Aorta (tissue), 5 donors: ENCODE data around the gene AXL. TPM values are rescaled to one million over a fixed set of nuclear protein-coding genes. Genes with fewer than 3 reads are reported as not detected.
"Not testable (repeated sequence)": the region's sequence is repeated elsewhere in the genome, so short reads cannot be mapped to it uniquely, and the experiment has no call there.

Source experiments
- ATAC-seq: fragments of 200-7000 bp; cut with Tn5 transposase; one replicate; pipeline ENCODE4 v1.9.1; 2022; ENCODE audit warnings: moderate library complexity; ENCODE audit not compliant: low FRiP score
- DNase-seq, 2 donors: peaks; one replicate each; pipeline ENCODE4 v3.0.0-alpha.2; 2020
- H3K27ac ChIP-seq, 2 donors: one replicate each; pipeline ENCODE4 v1.5.1; 2013; ENCODE audit warnings: low read length in 2 of 2, mild to moderate bottlenecking in 2 of 2, moderate library complexity in 2 of 2, control low read depth in 1 of 2, inconsistent platforms in 1 of 2, low read depth in 1 of 2
- H3K27me3 ChIP-seq, 2 donors: one replicate each; pipeline ENCODE4 v1.6.1; 2013; ENCODE audit warnings: control low read depth in 1 of 2, low read length in 1 of 2, mild to moderate bottlenecking in 1 of 2, moderate library complexity in 1 of 2; ENCODE audit not compliant: insufficient read depth in 2 of 2, control insufficient read depth in 1 of 2
- H3K36me3 ChIP-seq, 2 donors: one replicate each; pipeline ENCODE4 v1.6.1; 2013; ENCODE audit warnings: control low read depth in 1 of 2, low read length in 1 of 2, mild to moderate bottlenecking in 1 of 2; ENCODE audit not compliant: insufficient read depth in 2 of 2, control insufficient read depth in 1 of 2
- H3K4me1 ChIP-seq, 2 donors: one replicate each; pipeline ENCODE4 v1.6.1; 2013; ENCODE audit warnings: low read length in 2 of 2, control low read depth in 1 of 2, mild to moderate bottlenecking in 1 of 2, moderate library complexity in 1 of 2; ENCODE audit not compliant: insufficient read depth in 2 of 2, control insufficient read depth in 1 of 2
- H3K4me3 ChIP-seq, 2 donors: one replicate each; pipeline ENCODE4 v1.5.1; 2013; ENCODE audit warnings: low read length in 2 of 2, control low read depth in 1 of 2, mild to moderate bottlenecking in 1 of 2
- H3K9me3 ChIP-seq: one replicate; pipeline ENCODE4 v1.6.1; 2013; ENCODE audit warnings: mild to moderate bottlenecking, low read length; ENCODE audit not compliant: control insufficient read depth
- WGBS, 2 donors: extraction: QIAGEN DNeasy Blood & Tissue Kit; methylation state at CpG; one replicate each; pipeline ENCODE4 v1.1.7; 2013; 5-methylcytosine and 5-hydroxymethylcytosine counted together
- intact Hi-C, 2 donors: fragments of 100-400 bp; cut with DNase I; formaldehyde crosslinking; loops; one replicate each; pipeline versions ENCODE4 v1.14.2 to v1.15.0; 2022
- polyA plus RNA-seq, 2 donors: library from polyadenylated mRNA; stranded (reverse); fragments of 200-250 nt; gene quantifications; one replicate each; pipeline ENCODE4 v1.2.3, GENCODE V29; 2013
- total RNA-seq, 2 donors: library from RNA; stranded (reverse); fragmentation: NEBNext Ultra II Directional; extraction: Animal tissue kit (Norgen Biotek cat#: 25700); gene quantifications; one replicate each; pipeline ENCODE4 v1.2.1, GENCODE V29; 2021
- donor health status: healthy with polysubstance abuse.
- donor health status: Bipolar disorder and iron deficiency.
- donor health status: DM: no; HTN: no; CAD: no.
- donor health status: DM: no; HTN: no; CAD: no.
- donor health status: DM: yes; HTN: yes; CAD: no.

Gene AXL
- total and polyA plus RNA-seq, 4 donors, result 14.8 to 106 (median 75.1) TPM

DNA sequence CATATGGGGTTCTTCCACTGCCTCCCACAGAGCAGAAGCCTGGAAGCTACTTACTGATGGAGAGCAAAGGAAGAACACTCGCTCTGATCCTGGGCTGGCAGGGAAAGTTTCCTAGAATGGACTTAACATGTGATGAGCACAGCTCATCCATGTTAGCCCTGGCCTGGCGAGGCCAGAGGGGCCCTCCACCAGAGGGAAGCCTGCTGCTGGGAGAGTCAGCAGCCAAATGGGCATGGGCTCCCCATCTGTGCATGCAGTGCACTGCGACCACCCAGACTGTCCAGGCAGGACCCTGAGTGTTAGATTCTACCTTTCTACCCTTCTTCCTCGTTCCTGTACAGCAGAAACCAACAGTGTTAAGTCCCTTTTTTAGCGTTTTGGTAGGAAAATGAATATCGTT lies 54.1 kb downstream of the AXL start:
- H3K27me3 ChIP-seq, result no peaks in the 10 kb centered on the region
- intact Hi-C loops, result no loop called here
- H3K36me3 ChIP-seq, result peaks cover 13 to 29% of the 10 kb centered on the region in 2 donors
- no peak for DNase-seq
- no peak for ATAC-seq
- no peaks in the 10 kb centered on the region for H3K9me3 ChIP-seq
- 83 to 87% methylated on average over 6 of the region's 6 CpGs for WGBS, 2 donors
- H3K27ac ChIP-seq, result no peak overlapping the region
- H3K4me1 ChIP-seq, result no peaks in the 10 kb centered on the region
- H3K4me3 ChIP-seq, result no peak overlapping the region

GRCh38 chr19:41274802-41275201 lies 55.8 kb downstream of the AXL start:
- intact Hi-C loops, result no loop called here
- DNase-seq (no peak), ATAC-seq (no peak)
- Histone ChIP-seq H3K27ac (no peak overlapping the region), H3K36me3 (peaks cover 13 to 36% of the 10 kb centered on the region in 2 donors), H3K9me3 (no peaks in the 10 kb centered on the region), H3K27me3 (no peaks in the 10 kb centered on the region), H3K4me1 (no peaks in the 10 kb centered on the region), H3K4me3 (no peak overlapping the region)
- 91 to 92% methylated on average over 5 of the region's 5 CpGs for WGBS, 2 donors

GRCh38 chr19:41276231-41276630 lies 57.2 kb downstream of the AXL start:
- 70 to 84% methylated on average over 3 of the region's 3 CpGs for WGBS, 2 donors
- ATAC-seq, result no peak

GRCh38 chr19:41278478-41278877 lies 59.5 kb downstream of the AXL start:
- ATAC-seq (no peak), DNase-seq (no peak)
- peaks cover 15 to 29% of the 10 kb centered on the region in 2 donors for H3K36me3 ChIP-seq
- no peak overlapping the region for H3K4me3 ChIP-seq
- H3K27ac ChIP-seq, result no peak overlapping the region
- no peaks in the 10 kb centered on the region for H3K4me1 ChIP-seq
- WGBS, 2 donors, result 89 to 96% methylated on average over 2 of the region's 2 CpGs
- no peaks in the 10 kb centered on the region for H3K9me3 ChIP-seq
- H3K27me3 ChIP-seq, result no peaks in the 10 kb centered on the region
- intact Hi-C loops, result no loop called here

More at GRCh38 chr19:41276231-41276630, 57.2 kb downstream of the AXL start:
- H3K36me3 ChIP-seq, result peaks cover 15 to 38% of the 10 kb centered on the region in 2 donors
- intact Hi-C loops, result no loop called here
- DNase-seq, result no peak
- no peaks in the 10 kb centered on the region for H3K9me3 ChIP-seq
- H3K4me1 ChIP-seq, result no peaks in the 10 kb centered on the region
- no peak overlapping the region for H3K27ac ChIP-seq
- no peaks in the 10 kb centered on the region for H3K27me3 ChIP-seq
- no peak overlapping the region for H3K4me3 ChIP-seq

DNA sequence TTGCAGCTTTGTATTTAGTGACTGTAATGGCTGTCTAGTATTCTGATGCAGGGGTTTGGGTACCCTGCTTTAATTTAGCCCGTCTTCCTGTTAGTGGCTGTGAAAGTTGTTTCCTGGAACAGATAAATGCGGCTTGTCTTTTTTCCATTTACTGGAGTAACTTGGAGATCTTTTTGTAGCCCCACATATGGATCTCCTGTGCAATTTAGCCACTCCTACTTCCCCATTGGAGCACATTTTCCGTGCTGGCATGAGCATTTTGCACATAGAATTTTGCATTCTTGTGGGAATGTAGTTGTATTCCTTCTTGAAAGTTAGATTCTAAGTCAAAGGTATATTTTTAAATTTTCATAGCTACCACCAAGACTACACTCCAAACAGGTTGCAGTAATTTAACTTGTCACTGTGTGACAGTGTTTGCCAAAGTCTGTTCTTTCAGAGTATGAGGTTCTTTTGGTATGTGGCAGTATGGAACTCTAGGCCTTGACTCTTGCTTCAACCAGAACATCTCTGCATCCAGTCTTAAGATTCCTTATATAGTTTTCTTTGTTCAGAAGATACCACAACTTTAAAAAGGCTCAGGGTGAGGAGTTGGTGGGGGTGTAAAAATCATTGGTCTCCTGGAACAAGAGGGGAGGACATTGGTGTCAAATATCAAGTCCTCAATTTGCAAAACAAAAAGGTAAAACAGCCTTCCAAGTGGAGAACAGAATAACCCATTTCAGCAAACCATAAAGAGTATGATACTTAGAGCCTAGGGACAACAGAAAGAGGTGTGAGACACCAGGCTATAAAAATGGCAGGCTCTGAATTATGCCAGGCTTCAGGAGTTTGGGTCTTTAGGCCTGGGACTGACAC lies 69.9 kb downstream of the AXL start:
- 78 to 82% methylated on average over 3 of the region's 3 CpGs for WGBS, 2 donors
- Histone ChIP-seq H3K36me3 (peaks cover 5 to 18% of the 10 kb centered on the region in 2 donors), H3K4me3 (no peak overlapping the region), H3K4me1 (no peaks in the 10 kb centered on the region), H3K27ac (no peak overlapping the region), H3K27me3 (no peaks in the 10 kb centered on the region), H3K9me3 (no peaks in the 10 kb centered on the region)
- DNase-seq, result no peak
- no peak for ATAC-seq
- intact Hi-C loops, result no loop called here

DNA sequence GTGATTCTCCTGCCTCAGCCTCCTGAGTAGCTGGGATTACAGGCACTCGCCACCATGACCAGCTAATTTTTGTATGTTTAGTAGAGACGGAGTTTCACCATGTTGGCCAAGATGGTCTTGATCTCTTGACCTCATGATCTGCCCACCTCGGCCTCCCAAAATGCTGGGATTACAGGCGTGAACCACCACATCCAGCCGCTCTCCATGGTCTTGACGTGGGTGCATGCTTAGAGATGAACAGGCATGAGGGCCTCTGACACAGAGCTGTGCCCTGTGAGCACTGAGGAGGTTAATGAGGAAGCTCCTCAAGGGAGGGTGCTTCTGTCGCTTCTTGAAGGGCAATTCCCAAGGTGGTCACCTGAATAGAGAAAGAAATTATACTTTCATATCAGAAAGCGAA lies 70.8 kb downstream of the AXL start:
- WGBS, 2 donors, result 91% methylated on average over 8 of the region's 8 CpGs
- DNase-seq, H3K4me1 ChIP-seq, H3K4me3 ChIP-seq, intact Hi-C loops, ATAC-seq, H3K27me3 ChIP-seq, H3K27ac ChIP-seq, H3K9me3 ChIP-seq: not testable (repeated sequence)
- peaks cover 5 to 25% of the 10 kb centered on the region in 2 donors for H3K36me3 ChIP-seq

GRCh38 chr19:41294393-41294792 lies 75.4 kb downstream of the AXL start:
- H3K27ac ChIP-seq, result no peak overlapping the region
- no peak overlapping the region for H3K4me3 ChIP-seq
- H3K4me1 ChIP-seq, result peaks cover 0 to 4% of the 10 kb centered on the region in 2 donors
- WGBS, 2 donors, result 89 to 95% methylated on average over 10 of the region's 10 CpGs
- intact Hi-C loops, result no loop called here
- H3K36me3 ChIP-seq, result peaks cover 3 to 29% of the 10 kb centered on the region in 2 donors
- no peaks in the 10 kb centered on the region for H3K27me3 ChIP-seq
- H3K9me3 ChIP-seq, result no peaks in the 10 kb centered on the region
- ATAC-seq (no peak), DNase-seq (peak in 1 of 2 donors; percentile 57)

- H3K4me1 ChIP-seq, result peaks cover 0 to 4% of the 10 kb centered on the region in 2 donors
- DNase-seq (no peak), ATAC-seq (no peak)
- no peak overlapping the region for H3K4me3 ChIP-seq
- H3K27ac ChIP-seq, result peak overlapping the region in 1 of 2 donors; percentile 26
- H3K9me3 ChIP-seq, result no peaks in the 10 kb centered on the region
- H3K36me3 ChIP-seq, result peaks cover 3 to 28% of the 10 kb centered on the region in 2 donors
- 70 to 72% methylated on average over 6 of the region's 6 CpGs for WGBS, 2 donors
- intact Hi-C loops, result no loop called here
- H3K27me3 ChIP-seq, result no peaks in the 10 kb centered on the region
Measured at GRCh38 chr19:41295499-41295898, 76.5 kb downstream of the AXL start.

GRCh38 chr19:41296433-41296871 lies 77.4 kb downstream of the AXL start:
- Histone ChIP-seq H3K4me3 (no peak overlapping the region), H3K36me3 (peaks cover 3 to 25% of the 10 kb centered on the region in 2 donors), H3K9me3 (no peaks in the 10 kb centered on the region), H3K27me3 (no peaks in the 10 kb centered on the region), H3K4me1 (peaks cover 0 to 4% of the 10 kb centered on the region in 2 donors), H3K27ac (peak overlapping the region in 1 of 2 donors; percentile 46)
- no peak for DNase-seq
- whole genome bisulfite sequencing, 2 donors, result 83 to 88% methylated on average over 2 of the region's 2 CpGs
- no peak for ATAC-seq
- intact Hi-C loops, result no loop called here
